Caki2 (cell line): ENCODE measurements around the gene CLDND2. TPM values are rescaled to one million over a fixed set of nuclear protein-coding genes. Genes with fewer than 3 reads are reported as not detected.
"Not testable (repeated sequence)": the region's sequence is repeated elsewhere in the genome, so short reads cannot be mapped to it uniquely, and the experiment has no call there.

Experiments
- DNase-seq: peaks from one replicate; pipeline ENCODE4 v3.0.0-alpha.2; 2015; ENCODE audit warnings: low read depth
- in situ Hi-C: cut with HindIII; loops from 2 replicates; pipeline ENCODE4 v1.10.0; 2016; ENCODE audit warnings: low sequenced_read_pairs, low pct_unique_long_range_greater_than_20kb, mixed read lengths
- total RNA-seq: library from RNA; depleted of rRNA; stranded (reverse); fragments of >200 nt; shearing (Covaris generic); gene quantifications from 2 replicates; pipeline ENCODE4 v1.2.3, GENCODE V29; 2014; ENCODE audit warnings: low replicate concordance; rRNA removed

Gene CLDND2, protein sequence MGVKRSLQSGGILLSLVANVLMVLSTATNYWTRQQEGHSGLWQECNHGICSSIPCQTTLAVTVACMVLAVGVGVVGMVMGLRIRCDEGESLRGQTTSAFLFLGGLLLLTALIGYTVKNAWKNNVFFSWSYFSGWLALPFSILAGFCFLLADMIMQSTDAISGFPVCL
- total RNA-seq = not detected in 2 replicates

DNA sequence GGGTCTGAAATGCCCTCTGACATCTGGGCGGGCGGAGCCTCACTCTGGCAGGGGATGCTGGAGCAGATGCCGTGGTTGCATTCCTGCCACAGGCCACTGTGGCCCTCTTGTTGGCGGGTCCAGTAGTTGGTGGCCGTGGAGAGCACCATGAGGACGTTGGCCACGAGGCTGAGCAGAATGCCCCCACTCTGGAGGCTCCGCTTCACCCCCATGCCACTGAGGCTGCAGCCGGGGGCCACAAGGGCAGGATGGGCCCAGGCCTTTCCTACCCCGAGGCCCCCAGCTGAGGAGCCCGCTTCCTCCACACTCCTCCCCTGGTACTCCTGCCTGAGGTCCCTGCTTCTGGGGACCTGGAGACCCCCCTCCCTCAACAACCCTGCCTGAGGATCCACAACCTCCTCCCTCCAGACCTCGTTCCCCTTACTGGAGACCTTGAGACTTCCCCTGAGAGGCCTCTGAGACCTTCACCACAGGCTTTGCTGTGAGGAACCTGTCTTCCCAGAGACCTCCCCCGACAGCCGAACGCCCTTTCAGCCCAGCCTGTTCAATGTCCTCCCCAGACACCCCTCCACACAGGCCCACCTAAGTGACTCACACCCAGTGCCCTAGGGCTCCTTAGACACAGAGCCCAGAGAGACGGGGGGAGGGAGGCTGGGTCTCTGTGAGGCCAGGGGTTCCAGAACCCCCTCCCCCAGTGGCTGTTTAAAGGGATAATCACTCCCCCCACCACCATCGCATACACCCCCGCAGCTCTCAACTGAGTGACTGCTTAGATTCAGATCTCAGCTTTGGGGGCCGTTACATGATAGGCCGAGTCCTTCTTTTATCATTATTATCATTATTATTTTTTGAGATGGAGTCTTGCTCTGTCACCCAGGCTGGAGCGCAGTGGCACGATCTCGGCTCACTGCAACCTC, at the start of gene CLDND2:
Gene CLDND2, minus strand, starts transcription at position 638 of the 917 bp plus-strand sequence. Its CDS starts 426 bp downstream, at position 212.
- no peak for DNase-seq
- in situ Hi-C loops = no loop called here

DNA sequence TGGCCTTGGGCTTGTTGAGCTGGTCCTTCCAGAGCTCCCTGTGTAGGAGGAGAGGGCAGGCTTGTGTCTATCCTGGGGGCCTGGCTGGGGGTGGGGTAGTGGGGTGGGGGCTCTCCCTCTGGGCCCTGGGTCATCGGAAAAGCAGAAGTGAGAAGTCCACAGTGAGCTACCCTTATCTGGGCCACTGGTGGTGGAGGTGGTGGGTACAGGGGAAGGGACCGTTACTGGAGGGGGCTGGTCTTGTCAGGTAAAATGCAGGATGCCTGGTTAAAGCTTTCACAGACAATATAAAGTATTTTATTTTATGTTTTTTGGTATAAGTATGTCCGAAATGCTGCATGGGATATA, 49.0 kb upstream of the CLDND2 start:
- in situ Hi-C loops = no loop called here
- DNase-seq = no peak

DNA sequence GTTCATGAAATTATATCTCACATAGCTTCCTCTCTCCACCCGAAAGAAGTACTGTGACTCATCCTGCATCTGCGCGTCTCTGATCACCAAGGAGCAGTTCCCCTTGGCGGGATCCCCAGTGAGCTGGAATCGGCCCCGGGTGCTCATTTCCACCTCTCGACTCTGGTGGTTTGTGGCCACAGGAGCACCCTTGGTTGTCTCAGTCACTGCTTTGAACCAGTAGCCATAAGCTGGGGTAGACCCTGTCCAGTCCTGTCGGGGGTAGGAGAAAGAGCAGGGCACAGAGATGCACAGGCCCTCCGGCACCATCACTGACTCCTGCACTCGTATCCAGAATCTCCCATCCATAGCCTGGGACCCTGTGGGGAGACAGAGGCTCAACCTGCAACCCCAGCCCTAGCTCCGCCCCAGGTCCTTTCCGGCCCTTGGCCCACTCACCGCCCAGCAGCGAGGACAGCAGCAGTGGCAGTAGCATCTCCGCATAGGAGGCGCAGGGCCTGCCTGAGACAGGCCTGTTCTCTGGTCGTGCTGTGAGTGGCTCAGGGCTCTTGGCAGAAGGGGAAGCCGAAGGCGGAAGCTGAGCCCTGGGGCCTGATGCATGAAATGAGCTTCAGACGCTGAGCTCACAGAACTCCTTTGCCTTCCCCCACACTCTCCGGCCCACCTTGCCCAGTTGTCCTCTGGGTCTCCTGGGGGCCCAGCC, 48.5 kb upstream of the CLDND2 start, which contains the start of gene SIGLEC10:
Gene SIGLEC10, minus strand, starts transcription at position 536 of the 703 bp plus-strand sequence. Its CDS starts 61 bp downstream, at position 475.
- in situ Hi-C loops = no loop called here
- DNase-seq = no peak

DNA sequence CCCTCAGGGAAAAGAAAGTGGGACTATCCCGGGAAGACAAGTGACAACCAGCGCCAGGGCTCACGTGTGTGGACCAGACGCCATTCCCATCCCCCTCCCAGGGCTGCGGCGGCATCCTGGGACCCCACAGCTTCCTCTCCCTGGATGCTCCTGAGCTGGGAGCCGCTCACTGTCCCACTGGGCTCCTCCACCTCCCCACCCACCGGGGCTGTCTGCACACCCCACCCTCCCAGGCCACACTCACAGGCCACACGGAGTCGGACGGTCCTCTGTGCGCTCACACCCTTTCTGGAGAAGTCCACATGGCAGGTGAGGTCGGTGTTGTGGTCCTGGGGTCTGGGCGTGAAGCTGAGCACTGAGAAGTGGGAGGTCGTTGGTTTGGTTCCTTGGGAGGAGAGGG, 47.6 kb upstream of the CLDND2 start:
- DNase-seq, in situ Hi-C loops: not testable (repeated sequence)

DNA sequence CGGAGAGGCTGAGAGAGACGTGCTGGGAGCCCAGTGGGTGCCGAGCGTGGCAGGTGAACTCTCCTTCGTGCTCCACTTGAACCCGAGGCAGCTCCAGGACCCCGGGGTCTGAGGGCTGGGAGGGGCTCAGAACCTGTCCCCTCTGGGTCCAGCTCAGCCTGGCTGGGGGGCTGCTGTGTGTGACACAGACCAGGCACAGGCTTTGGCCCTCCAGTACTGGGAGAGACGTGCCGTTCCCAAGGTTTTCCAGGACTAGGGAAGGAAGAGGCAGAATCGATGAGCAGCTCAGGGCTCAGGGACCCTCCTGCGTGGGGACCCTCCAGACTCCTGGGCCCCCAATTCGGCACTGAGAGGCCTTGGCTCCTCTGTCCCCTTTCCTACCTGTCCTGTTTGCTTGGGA, 46.4 kb upstream of the CLDND2 start:
- no peak for DNase-seq
- in situ Hi-C loops = no loop called here

DNA sequence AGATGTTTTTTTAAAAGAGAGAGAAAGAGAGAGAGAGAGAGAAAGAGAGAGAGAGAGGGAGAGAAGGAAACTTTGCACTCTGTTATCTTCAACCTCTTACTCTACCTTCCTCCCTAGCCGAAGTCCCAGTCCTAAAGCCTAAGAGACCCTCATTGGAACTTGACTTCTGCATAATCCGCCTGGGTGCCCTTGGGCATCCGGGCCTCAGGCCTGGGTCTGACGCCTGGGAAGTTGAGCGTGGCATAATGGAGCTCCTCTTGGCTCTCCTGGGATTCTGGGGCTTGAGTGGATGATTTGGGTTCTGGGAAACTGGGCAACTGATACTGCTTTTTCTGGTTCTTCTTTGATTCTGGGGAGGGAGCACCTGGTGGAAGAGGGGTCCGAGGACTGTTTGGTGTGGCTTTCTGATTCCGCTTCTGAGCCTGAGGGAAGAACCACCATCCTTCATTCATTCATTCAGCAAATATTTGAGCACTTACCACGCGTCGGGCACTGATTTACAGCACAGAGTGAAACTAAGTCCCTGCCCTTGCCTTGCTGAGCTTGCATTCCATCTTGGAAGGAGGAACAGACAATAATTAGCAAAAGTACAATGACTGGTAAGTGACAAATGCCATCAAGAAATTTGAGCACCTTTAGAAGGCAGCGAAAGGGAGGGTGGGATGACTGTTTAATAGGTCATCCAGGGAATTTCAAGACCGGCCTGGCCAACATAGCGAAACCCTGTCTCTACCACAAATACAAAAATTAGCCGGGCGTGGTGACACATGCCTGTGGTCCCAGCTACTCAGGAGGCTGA, 42.3 kb upstream of the CLDND2 start:
- in situ Hi-C loops = no loop called here
- no peak for DNase-seq

DNA sequence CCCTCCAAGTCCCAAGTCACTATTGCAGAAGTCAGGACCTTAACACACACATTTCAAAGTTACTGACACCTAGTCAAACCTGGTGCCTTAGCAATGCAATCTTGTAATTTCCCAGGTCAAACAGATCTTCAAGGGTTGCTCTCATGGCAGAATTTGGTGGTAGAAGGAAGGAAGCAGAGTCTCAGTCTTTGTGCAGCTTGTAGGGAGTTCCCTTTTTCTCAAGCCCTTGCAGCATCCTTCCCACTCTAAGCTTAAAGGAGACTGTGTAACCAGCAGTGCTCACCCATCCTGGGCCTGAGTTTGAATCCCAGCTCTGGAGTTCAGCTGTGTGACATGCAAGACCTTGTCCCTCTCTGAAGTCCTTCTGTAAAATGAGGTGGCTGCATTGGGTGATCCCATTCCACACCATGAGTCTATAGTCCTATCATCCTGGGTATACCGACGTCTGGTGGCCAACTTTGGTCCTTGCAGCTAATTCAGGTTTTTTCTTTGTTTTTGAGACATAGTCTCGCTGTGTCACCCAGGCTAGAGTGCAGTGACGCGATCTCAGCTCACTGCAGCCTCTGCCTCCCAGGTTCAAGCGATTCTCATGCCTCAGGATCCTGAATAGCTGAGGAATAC, 38.8 kb upstream of the CLDND2 start:
- no peak for DNase-seq
- in situ Hi-C loops = no loop called here

DNA sequence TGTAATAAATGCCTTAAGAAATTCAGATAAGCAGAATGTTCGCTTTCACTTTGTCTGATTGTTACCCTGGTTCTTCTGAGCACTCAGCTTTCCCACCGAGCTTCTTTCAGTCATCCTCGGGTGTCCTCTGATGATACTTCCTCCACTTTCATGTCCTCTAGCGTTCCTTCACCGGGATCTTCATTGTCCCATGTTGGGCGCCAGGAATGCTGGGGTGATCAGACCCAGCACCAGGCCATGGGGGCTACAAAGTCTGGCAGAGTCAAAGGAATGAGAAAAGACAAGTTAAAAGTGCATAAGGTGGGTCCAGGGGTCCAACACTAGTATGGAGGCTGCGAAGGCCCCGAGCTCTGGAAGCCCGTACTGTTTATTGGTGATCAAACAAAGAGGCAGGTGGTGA, 33.3 kb upstream of the CLDND2 start:
- in situ Hi-C loops = no loop called here
- DNase-seq = no peak

DNA sequence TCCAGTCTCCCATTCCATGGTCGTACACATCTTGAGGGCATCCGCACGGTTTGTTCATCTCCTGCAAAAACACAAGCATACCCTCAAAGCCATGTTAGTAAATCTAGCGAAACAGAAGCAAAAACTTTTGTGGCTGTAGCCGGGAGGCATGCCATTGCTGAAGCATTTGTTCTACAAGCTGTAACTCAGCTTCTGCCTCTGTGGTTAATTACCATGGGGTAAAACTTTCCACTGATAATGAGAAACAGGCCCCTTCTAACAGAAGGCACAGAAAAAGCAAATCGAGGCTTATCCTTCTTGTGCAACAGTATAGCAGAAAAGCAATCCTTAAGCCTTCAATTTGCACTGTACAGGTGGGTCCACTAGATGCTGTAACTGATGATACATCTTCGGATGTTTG, 31.1 kb upstream of the CLDND2 start:
- DNase-seq, in situ Hi-C loops: not testable (repeated sequence)

DNA sequence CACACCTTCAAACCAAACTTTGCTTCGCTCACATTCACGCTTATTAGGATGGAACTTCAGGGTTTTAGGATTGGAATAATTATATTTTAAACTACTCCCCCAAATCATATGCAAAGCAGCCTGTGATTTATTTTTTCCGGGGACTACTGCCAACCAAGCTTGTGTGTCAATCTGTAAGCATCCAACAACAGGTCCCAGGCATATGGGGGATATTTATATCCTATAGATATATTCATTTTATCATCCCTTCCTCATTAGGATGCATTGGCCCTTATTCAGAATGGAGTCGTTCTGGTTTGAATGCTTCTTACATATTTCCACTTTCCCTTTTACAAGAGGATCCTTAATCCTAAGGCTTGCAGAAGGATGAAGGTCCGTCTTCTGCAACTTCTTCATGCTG, 30.4 kb upstream of the CLDND2 start:
- in situ Hi-C loops = no loop called here
- DNase-seq = no peak

DNA sequence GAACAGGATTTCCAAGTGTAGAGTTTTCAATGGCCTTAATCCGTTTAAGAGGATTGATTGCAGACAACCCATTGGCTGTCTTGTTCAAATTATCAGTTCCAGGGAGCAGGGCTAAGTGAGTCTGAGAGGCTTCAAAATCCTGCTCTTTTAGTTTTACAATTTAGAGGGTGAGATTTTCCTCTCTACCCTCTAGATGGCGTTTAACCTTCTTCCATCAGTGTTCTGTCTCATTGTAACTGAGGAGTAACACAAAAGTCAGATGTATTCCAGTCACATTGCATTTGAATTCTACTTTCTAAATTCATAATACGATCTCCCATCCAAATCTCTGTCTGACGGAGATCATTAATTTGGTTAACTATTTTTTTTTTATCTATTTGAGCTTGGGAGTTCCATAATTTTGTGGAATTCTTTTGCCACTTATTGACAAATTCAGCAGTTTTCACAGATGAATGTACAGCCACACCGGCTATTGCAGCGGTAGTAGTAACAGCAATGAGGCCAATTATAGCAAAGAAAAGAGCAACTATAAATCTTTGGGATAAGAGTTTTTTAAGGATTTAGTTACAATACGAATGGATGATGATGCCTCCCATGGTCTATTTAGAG, 29.4 kb upstream of the CLDND2 start:
- peak; percentile 37 for DNase-seq

DNA sequence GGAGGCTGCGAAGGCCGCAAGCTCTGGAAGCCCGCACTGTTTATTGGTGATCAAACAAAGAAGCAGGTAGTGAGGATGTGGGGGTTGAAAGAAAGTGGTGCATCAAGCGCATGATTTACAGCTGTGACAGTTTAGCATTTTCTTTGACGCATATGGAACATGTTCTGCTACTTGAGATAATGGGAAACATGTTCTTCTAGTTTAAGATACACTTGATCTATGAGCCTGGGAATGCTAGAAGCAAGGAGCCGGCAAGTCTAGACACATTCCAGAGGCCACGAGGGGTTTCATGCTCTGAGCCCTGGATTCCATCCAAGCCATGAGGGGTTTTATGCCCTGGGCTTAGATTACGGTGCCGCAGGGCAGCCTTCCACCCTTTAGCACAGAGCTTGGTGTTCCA, 28.6 kb upstream of the CLDND2 start:
- in situ Hi-C loops, DNase-seq: not testable (repeated sequence)

More for the DNA sequence above, 29.4 kb upstream of the CLDND2 start:
- in situ Hi-C loops = no loop called here

DNA sequence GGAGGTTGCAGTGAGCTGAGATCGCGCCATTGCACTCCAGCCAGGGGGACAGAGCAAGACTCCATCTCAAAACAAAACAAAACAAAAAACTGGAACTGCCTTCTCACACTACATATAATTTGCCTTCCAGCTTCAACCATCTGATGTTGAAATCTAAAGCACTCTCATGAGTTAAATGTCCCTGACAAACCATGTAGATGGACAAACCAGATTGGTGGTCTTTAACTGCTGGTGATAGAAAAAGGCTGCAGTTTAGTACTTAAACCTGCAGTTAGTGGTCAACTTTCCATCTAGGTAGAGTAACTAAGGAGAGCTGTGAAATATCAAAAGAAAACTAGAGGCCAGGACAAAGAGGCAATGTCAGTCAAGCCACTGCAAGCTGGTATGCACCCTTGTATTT, 27.4 kb upstream of the CLDND2 start:
- no peak for DNase-seq
- in situ Hi-C loops = no loop called here

DNA sequence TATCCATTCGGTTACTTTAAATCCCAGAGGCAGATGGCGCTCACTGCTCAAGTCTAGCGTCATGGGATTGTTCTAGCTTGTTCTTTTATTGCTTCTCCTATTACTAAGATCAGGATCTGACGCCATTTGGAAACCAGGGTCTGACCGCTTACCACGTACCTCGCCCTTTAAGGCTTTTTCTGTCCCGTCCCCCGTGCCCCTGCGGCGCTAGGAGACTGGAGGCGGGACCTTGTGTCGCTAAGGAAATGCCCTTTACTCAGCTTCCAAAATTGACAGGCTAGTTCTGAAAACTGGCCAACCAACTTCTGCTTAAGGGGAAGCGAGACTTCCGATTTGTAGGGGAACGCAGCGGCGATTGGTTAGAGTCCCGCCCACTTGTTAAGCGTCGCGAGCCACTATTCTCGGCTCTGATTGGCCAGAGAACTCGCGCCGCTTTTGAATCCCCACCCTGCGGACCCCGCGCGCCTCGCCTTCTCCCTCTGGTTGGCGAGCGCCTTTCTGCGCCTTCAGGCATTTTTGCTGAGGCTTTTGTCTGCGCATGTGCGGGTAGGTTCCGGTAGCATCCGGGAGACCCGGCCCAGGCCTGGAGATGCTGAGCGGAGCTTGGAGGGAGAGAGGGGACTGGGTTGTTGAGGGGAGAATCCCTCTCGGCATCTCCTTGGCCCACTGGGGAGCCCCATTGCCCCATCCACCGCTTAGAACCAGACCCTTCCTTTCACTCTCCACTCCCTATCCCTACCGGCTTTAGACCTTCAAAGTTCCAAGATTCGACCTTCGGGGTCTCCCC, 25.4 kb upstream of the CLDND2 start:
- in situ Hi-C loops = no loop called here
- peak; percentile 100 for DNase-seq

DNA sequence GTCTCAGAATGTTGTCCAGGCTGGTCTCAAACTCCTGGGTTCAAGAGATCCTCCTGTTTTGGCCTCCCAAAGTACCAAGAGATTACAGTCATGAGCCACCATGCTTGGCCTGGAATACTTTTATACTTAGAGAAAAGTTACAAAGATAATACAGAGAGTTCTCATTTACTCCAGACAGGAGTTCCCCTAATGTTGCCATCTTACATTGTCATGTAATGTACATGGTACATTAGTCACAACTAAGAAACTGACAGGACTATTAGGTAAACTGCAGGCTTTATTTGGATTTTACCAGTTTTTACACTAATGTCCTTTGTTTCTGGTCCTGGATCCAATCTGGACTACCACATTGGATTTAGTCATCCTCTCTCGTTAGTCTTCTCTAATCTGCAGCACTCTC, 23.9 kb upstream of the CLDND2 start:
- no peak for DNase-seq
- in situ Hi-C loops = no loop called here

DNA sequence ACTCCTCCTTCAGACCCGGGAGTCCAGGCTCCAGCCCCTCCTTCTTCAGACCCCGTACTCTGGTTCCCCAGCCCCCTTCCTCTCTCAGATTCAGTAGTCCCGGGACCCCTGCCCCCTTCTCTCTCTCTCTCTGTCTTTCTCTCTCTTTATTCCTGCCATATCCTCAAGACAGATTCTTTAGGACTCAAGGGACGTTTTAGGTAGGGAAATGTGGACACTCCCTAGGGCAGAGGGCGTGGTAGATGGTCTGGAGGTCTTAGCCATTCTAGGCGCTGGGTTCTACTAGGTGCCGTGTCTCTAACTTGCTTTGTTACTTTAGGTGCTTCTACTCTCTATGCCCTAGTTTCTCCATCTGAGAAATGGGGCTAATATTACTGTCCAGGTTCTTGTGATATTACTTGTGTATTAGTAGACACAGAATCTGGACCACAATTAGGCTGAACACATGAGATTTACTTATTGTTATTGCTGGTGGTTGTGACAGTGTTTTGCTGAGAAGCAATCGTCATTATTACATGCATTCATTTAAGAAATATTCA, 22.3 kb upstream of the CLDND2 start:
- no peak for DNase-seq
- in situ Hi-C loops = no loop called here
